Hepatocyte (in vitro differentiated cells): ENCODE measurements around the gene NPFF.

ENCODE experiments used
- CTCF ChIP-seq: fragments of 200-600 bp; sonication (generic); IDR thresholded peaks from 2 replicates; pipeline ENCODE4 v1.5.1; 2016; ENCODE audit warnings: antibody characterized with exemption, mild to moderate bottlenecking; ENCODE audit not compliant: poor library complexity
- EZH2 ChIP-seq: fragments of 200-600 bp; sonication (generic); IDR thresholded peaks from 2 replicates; pipeline ENCODE4 v1.6.1; 2016; ENCODE audit warnings: antibody characterized with exemption, mild to moderate bottlenecking, borderline replicate concordance
- EZH2phosphoT487 ChIP-seq: fragments of 200-600 bp; sonication (generic); IDR thresholded peaks from one replicate; pipeline ENCODE4 v1.6.1; 2018; ENCODE audit warnings: antibody characterized with exemption, mild to moderate bottlenecking, low read depth, moderate library complexity; ENCODE audit not compliant: unreplicated experiment, severe bottlenecking

GRCh38 chr12:53468282-53468681, 39.0 kb downstream of the NPFF start:
- TF ChIP-seq EZH2 (no peak), CTCF (no peak), EZH2phosphoT487 (no peak)
